Sigmoid colon (tissue), 7 donors: ENCODE measurements around the gene RBCK1. TPM values are rescaled to one million over a fixed set of nuclear protein-coding genes. Genes with fewer than 3 reads are reported as not detected.

Source experiments
- DNase-seq: peaks from one replicate; pipeline ENCODE4 v3.0.0-alpha.2; 2019
- H3K27ac ChIP-seq, 4 donors: fragments of 200-600 bp; sonication (generic); one replicate each; pipeline ENCODE4 v1.5.1; 2016 to 2019; ENCODE audit warnings: mild to moderate bottlenecking in 1 of 4
- H3K27me3 ChIP-seq, 3 donors: fragments of 200-600 bp; sonication (generic); one replicate each; pipeline ENCODE4 v1.5.1; 2019; ENCODE audit warnings: mild to moderate bottlenecking in 1 of 3
- H3K36me3 ChIP-seq, 4 donors: fragments of 200-600 bp; sonication (generic); one replicate each; pipeline ENCODE4 v1.5.1; 2016 to 2019
- H3K4me1 ChIP-seq, 4 donors: fragments of 200-600 bp; sonication (generic); one replicate each; pipeline ENCODE4 v1.5.1; 2017 to 2019
- H3K4me3 ChIP-seq, 4 donors: fragments of 200-600 bp; sonication (generic); one replicate each; pipeline ENCODE4 v1.5.1; 2017 to 2019; ENCODE audit warnings: mild to moderate bottlenecking in 2 of 4, moderate library complexity in 1 of 4
- H3K9me3 ChIP-seq, 4 donors: fragments of 200-600 bp in 3 of 4; sonication (generic) in 3 of 4; one replicate each; pipeline versions ENCODE4 v1.5.1 to v1.6.1; 2013 to 2019
- CTCF ChIP-seq, 4 experiments: fragments of 450-650 bp in 3 of 4; fragments of 200-600 bp in 1 of 4; IDR thresholded peaks; one replicate each; pipeline ENCODE4 v1.5.1; 2016 to 2019; ENCODE audit warnings: antibody characterized with exemption in 4 of 4, mild to moderate bottlenecking in 3 of 4, moderate library complexity in 2 of 4
- EP300 ChIP-seq, 4 donors: sonication (generic); formaldehyde crosslinking; IDR thresholded peaks; one replicate each; pipeline ENCODE4 v1.6.1; 2017; ENCODE audit warnings: antibody characterized with exemption in 4 of 4
- POLR2A ChIP-seq, 2 donors: fragments of 450-650 bp; IDR thresholded peaks; one replicate each; pipeline ENCODE4 v1.6.1; 2016; ENCODE audit warnings: antibody characterized with exemption in 2 of 2, mild to moderate bottlenecking in 2 of 2, moderate library complexity in 2 of 2
- POLR2AphosphoS5 ChIP-seq, 4 donors: sonication (generic); formaldehyde crosslinking; IDR thresholded peaks; one replicate each; pipeline ENCODE4 v1.6.1; 2017; ENCODE audit warnings: antibody characterized with exemption in 4 of 4
- WGBS, 2 donors: extraction: QIAGEN DNeasy Blood & Tissue Kit; methylation state at CpG; one replicate each; pipeline ENCODE4 v1.1.7; 2013; 5-methylcytosine and 5-hydroxymethylcytosine counted together
- intact Hi-C: fragments of 100-400 bp; cut with DNase I; formaldehyde crosslinking; loops from one replicate; pipeline ENCODE4 v1.15.1; 2023
- polyA plus RNA-seq, 3 donors: library from polyadenylated mRNA; stranded (reverse); fragments of 200-250 nt; gene quantifications; one replicate each; pipeline ENCODE4 v1.2.3, GENCODE V29; 2013
- total RNA-seq, 4 donors: library from RNA; depleted of rRNA; stranded (reverse); fragments of >200 nt; gene quantifications; one replicate each; pipeline ENCODE4 v1.1.0, GENCODE V29; 2016
- donor health status: healthy with polysubstance abuse.
- donor health status: Bipolar disorder and iron deficiency.
- donor health status: healthy.

Gene RBCK1
- total and polyA plus RNA-seq, 7 donors = 60.7 to 197 (median 77.5) TPM

- intact Hi-C loops = no loop called here
- Histone ChIP-seq H3K4me1 (peaks cover 0 to 4% (median 0%) of the 10 kb centered on the region in 4 donors), H3K27ac (no peak overlapping the region), H3K9me3 (no peaks in the 10 kb centered on the region), H3K27me3 (peaks cover 0 to 4% (median 0%) of the 10 kb centered on the region in 3 donors), H3K36me3 (no peaks in the 10 kb centered on the region), H3K4me3 (no peak overlapping the region)
- TF ChIP-seq EP300 (IDR thresholded peaks at IDR 0.05) (no peak), CTCF (IDR thresholded peaks at IDR 0.05) (no peak), POLR2A (IDR thresholded peaks at IDR 0.05) (no peak), POLR2AphosphoS5 (IDR thresholded peaks at IDR 0.05) (no peak)
- 81 to 82% methylated on average over 13 of the region's 13 CpGs for WGBS, 2 donors
- no peak for DNase-seq
These were observed 41.2 kb upstream of the RBCK1 start for GRCh38 chr20:366719-367485.

GRCh38 chr20:367486-367887, 40.6 kb upstream of the RBCK1 start:
- no peak overlapping the region for H3K27ac ChIP-seq
- no peak for TF ChIP-seq EP300 (IDR thresholded peaks at IDR 0.05)
- TF ChIP-seq POLR2AphosphoS5 (IDR thresholded peaks at IDR 0.05) = no peak
- TF ChIP-seq CTCF (IDR thresholded peaks at IDR 0.05) = no peak
- TF ChIP-seq POLR2A (IDR thresholded peaks at IDR 0.05) = no peak
- H3K27me3 ChIP-seq = peaks cover 0 to 4% (median 0%) of the 10 kb centered on the region in 3 donors
- intact Hi-C loops = no loop called here
- H3K4me3 ChIP-seq = no peak overlapping the region
- no peaks in the 10 kb centered on the region for H3K36me3 ChIP-seq
- peaks cover 0 to 3% (median under 1%) of the 10 kb centered on the region in 4 donors for H3K4me1 ChIP-seq
- WGBS, 2 donors = 89 to 92% methylated on average over 8 of the region's 8 CpGs
- no peak for DNase-seq
- H3K9me3 ChIP-seq = no peaks in the 10 kb centered on the region

- H3K4me1 ChIP-seq = peaks cover 0 to 3% (median 0%) of the 10 kb centered on the region in 4 donors
- WGBS, 2 donors = 96% methylated on average over 4 of the region's 4 CpGs
- H3K27me3 ChIP-seq = no peaks in the 10 kb centered on the region
- H3K27ac ChIP-seq = no peak overlapping the region
- no peak overlapping the region for H3K4me3 ChIP-seq
- TF ChIP-seq POLR2AphosphoS5 (IDR thresholded peaks at IDR 0.05) (no peak), EP300 (IDR thresholded peaks at IDR 0.05) (no peak), POLR2A (IDR thresholded peaks at IDR 0.05) (no peak)
- intact Hi-C loops = no loop called here
- no peaks in the 10 kb centered on the region for H3K36me3 ChIP-seq
- no peaks in the 10 kb centered on the region for H3K9me3 ChIP-seq
- DNase-seq = no peak
These were observed 39.2 kb upstream of the RBCK1 start for GRCh38 chr20:368915-369314.

- Histone ChIP-seq H3K4me3 (no peak overlapping the region), H3K36me3 (no peaks in the 10 kb centered on the region), H3K27me3 (no peaks in the 10 kb centered on the region), H3K9me3 (no peaks in the 10 kb centered on the region), H3K4me1 (peaks cover 0 to 3% (median 0%) of the 10 kb centered on the region in 4 donors), H3K27ac (no peak overlapping the region)
- DNase-seq = no peak
- TF ChIP-seq EP300 (IDR thresholded peaks at IDR 0.05) = no peak
- no peak for TF ChIP-seq POLR2AphosphoS5 (IDR thresholded peaks at IDR 0.05)
- no peak for TF ChIP-seq CTCF (IDR thresholded peaks at IDR 0.05)
- no peak for TF ChIP-seq POLR2A (IDR thresholded peaks at IDR 0.05)
- intact Hi-C loops = no loop called here
- 16 to 70% methylated on average over 7 of the region's 7 CpGs for WGBS, 2 donors
These were observed 37.9 kb upstream of the RBCK1 start for GRCh38 chr20:370151-370600.

- WGBS, 2 donors = 84 to 87% methylated on average over 7 of the region's 7 CpGs
- Histone ChIP-seq H3K9me3 (no peaks in the 10 kb centered on the region), H3K36me3 (no peaks in the 10 kb centered on the region), H3K27me3 (no peaks in the 10 kb centered on the region), H3K4me3 (no peak overlapping the region), H3K27ac (peak overlapping the region in 1 of 4 donors; percentile 32), H3K4me1 (peaks cover 0 to 3% (median 0%) of the 10 kb centered on the region in 4 donors)
- intact Hi-C loops = no loop called here
- no peak for DNase-seq
- no peak for TF ChIP-seq EP300 (IDR thresholded peaks at IDR 0.05)
- no peak for TF ChIP-seq POLR2AphosphoS5 (IDR thresholded peaks at IDR 0.05)
- TF ChIP-seq CTCF (IDR thresholded peaks at IDR 0.05) = no peak
- no peak for TF ChIP-seq POLR2A (IDR thresholded peaks at IDR 0.05)
These were observed 36.9 kb upstream of the RBCK1 start for GRCh38 chr20:370977-371754.
